GM12878 (cell line): ENCODE data around the gene FAM234B.

Source experiments
- POLR2A ChIP-seq: IDR thresholded peaks from 2 replicates; pipeline ENCODE4 v1.6.1; 2011; ENCODE audit warnings: low read depth, mild to moderate bottlenecking, low read length
- TF ChIP-seq, protein P1 (sequence below): IDR thresholded peaks from 2 replicates; pipeline ENCODE4 v1.6.1; 2012; ENCODE audit warnings: low read length, inconsistent platforms

DNA sequence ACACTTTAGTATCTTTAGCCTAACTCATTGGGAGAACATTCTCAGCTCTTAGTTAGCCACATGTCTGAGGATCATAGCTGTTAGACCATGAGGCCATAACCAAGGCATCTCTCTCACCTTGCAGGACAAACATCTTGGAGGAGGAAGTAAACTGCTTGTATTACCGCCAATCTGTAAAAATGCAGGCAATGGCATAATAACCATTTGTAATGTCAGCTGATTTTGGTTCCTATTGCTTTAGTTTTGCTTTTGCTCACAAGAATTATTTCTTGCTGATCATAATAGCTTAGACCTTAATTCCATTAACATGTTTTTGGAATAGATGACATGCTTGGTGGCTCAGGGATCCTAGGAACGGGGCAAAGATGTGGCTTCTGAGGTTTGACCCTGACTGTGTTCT, 75.6 kb downstream of the FAM234B start:
- TF ChIP-seq, protein P1, sequence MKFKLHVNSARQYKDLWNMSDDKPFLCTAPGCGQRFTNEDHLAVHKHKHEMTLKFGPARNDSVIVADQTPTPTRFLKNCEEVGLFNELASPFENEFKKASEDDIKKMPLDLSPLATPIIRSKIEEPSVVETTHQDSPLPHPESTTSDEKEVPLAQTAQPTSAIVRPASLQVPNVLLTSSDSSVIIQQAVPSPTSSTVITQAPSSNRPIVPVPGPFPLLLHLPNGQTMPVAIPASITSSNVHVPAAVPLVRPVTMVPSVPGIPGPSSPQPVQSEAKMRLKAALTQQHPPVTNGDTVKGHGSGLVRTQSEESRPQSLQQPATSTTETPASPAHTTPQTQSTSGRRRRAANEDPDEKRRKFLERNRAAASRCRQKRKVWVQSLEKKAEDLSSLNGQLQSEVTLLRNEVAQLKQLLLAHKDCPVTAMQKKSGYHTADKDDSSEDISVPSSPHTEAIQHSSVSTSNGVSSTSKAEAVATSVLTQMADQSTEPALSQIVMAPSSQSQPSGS = no peak
- TF ChIP-seq POLR2A = no peak
